ENCODE measurements around the gene SFSWAP.
"Not testable (repeated sequence)": the region's sequence is repeated elsewhere in the genome, so short reads cannot be mapped to it uniquely, and the experiment has no call there.

Gene SFSWAP

DNA sequence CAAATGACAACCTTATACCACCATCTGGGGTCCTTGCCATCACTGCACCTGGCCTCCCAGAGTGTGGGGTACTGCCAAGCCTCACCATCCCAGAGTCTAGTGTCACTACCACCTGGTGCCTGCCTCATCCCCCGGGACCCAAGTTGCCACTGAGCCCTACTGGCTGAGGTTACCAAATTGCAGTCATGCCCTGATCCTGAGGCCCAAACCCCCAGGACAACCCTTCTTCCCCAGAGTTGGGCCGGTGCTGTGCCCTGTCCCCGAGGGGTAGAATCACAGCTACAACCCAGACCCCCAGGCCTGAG is 8.4 kb upstream of the SFSWAP start:
- DNase-seq (ENCODE audit: low read depth in 2 of 2) = no peak

DNA sequence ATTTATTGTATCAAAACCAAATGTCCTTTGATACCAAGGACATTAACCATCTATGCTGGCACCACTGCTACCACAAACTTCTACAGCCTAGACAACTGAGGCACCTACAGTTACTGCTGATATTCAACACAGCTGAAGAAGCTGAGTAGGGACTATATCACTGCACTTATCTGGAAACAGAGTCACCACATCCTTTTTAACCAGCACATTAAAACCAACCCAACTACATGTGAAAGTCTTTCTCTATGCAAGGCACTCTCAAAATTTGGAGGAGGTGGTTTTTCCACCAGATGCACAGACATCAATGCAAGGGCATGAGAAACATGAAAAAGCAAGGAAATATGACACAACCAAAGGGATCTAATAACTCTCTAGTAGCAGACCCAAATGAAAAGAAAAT is 7.7 kb upstream of the SFSWAP start:
- DNase-seq (ENCODE audit: low read depth in 2 of 2) = no peak

DNA sequence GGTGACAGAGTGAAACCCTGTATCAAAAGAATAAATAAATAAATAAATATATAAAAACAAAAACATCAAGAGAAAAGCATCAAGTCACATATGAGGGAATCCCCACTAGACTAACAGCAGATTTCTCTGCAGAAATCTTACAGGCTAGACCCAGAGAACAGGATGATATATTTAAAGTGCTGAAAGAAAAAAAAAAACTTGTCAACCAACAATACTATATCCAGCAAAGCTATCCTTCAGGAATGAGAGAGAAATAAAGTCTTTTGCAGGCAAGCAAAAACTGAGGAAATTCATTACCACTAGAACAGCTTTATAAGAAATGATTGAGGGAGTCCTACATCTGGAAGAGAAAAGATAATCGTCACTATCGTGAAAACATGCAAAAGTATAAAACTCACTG is 6.4 kb upstream of the SFSWAP start:
- no peak for DNase-seq (ENCODE audit: low read depth in 2 of 2)

DNA sequence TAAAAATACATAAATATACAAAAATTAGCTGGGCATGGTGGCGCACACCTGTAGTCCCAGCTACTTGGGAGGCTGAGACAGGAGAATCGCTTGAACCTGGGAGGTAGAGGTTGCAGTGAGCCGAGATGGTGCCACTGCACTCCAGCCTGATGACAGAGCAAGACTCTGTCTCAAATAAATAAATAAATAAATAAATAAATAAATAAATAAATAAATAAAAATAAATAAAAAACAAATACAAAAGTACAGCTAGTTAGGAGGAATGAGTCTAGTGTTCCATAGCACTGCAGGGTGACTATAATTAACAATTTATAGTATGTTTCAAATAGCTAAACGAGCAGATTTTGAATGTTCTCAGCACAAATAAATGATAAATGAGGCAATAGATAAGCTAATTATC is 4.2 kb upstream of the SFSWAP start:
- DNase-seq (ENCODE audit: low read depth in 2 of 2) = not testable (repeated sequence)

DNA sequence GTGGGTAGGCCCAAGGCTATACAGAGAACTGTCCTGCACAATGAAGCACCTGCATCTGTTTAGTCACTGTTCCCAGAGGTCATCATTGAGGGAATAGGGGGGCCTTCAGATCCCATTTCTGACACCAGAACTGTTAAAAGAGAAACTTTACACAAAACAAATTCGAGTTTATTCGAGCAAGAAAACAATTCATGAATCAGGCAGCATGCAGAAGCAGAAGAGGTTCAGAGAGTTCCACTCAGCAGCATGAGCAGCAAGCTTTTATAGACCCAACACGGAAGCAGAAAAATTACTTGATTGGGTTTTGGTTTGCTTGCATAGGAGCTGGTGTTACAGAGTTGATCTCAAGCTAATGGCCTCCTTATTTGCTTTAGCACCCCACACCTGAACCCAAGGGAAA is 1.7 kb upstream of the SFSWAP start:
- DNase-seq (ENCODE audit: low read depth in 2 of 2) = no peak

DNA sequence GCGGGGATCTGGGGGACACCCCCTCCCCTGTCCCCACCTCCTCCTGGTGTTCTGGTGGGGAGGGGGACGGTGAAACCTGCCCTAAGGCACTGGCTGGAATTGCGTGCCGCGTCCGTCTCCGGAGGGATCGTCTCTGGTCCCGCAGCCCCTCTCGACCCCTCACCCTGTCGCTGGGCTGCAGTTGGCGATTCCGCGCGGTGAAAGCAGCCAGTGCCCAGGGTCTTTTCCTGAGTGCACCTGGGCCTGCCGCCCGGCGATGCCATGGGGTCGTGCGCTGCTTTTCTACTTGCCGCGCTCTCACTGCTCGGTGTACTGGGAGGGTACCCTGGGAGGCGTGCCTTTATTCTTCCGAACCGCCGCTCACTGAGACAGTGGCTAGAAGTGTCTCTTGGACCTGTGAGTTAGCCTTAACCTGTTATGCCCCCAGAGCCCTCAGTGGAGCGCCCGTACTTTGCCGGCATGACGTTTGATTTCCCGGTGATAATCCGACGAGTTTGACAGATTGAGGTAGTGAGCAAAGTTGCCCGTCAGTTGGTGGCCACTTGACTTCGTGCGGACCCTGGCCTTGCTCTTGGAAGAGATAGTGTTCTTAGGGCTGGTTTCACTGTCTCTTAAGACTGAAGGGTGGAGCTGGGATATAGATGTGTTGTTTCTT is 788 bp downstream of the SFSWAP start:
- no peak for DNase-seq (ENCODE audit: low read depth in 2 of 2)

DNA sequence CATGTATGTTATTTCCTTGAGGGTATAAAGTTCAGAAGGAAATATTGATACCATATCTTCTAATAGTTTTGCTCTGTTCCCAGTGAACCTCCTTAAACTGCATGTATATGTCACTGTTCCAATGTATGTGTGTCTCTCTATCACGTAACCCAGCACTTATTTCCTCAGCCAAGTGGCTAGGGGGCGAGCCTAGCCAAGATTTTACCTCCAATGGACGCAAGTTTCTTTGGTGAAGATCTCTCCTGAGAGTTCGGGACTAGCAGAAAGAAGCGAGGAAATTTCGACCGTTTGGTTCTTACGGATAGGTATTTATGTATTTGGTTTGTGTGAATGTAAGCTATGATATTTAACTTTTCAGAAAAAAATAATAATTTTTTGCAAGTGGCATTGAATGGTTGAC is 2.5 kb downstream of the SFSWAP start:
- DNase-seq (ENCODE audit: low read depth in 2 of 2) = no peak

DNA sequence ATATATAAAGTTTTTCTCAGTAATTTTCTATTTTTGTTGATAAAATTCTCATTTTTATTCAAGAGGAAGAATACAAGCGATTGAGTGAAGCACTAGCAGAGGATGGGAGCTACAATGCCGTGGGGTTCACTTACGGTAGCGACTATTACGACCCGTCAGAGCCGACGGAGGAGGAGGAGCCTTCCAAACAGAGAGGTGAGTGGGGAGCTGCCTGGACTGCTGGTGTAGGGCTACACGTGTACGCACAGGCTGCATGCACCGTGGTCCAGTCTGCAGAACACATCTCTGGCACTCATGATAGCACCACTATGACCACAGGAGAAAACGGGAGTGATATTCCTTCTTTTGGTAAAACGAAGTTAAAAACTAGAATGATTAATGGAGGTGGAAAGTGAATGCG is 3.9 kb downstream of the SFSWAP start:
- no peak for DNase-seq (ENCODE audit: low read depth in 2 of 2)

DNA sequence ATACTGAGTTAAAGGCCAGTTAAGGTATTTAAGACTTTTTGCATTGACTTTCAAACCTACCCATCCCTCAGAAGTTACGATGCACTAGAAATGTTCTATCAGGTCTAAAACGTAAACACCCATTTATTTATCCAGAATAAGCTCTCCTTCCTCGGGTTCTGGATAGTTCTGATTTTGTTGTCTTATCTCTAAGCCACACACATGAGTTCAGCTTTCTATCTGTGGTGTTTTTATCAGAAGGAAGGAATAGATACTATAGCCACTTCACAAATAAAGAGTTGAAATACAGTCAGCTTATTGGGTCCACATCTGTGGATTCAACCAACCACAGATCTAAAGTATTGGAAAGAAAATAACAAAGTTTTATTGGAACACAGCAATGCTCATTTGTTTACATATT is 5.4 kb downstream of the SFSWAP start:
- no peak for DNase-seq (ENCODE audit: low read depth in 2 of 2)

DNA sequence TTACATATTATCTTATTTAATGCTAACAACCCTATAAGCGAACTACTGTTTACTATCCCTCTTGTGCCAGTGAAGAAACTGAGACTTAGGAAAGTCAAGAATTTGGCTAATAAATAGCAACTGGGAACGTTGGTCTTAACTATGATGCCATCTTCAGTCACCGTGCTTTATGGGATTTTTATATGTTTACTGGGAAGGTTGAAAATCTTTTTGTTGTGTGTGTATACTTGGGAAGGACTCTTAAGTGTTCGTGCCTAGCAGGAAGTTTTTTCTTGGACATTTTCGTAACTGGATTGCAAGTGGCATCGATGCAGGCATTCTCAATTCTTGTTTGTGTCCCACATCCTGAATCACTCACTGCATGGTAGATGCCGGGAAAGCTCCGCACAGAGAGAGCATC is 9.4 kb downstream of the SFSWAP start:
- no peak for DNase-seq (ENCODE audit: low read depth in 2 of 2)

DNA sequence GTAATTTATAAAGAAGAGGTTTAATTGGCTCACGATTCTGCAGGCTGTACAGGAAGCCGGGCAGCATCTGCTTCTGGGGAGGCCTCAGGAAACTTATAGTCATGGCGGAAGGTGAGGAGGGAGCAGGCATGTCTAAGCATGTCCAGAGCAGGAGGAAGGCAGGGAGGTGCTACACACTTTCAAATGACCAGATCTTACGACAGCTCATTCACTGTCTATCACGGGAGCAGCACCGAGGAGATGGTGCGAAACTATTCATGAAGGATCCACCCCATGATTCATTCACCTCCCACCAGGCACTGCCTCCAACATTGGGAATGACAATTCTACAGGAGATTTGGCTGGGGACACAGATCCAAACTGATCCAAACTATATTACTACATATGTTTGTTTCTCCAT is 10.0 kb downstream of the SFSWAP start:
- no peak for DNase-seq (ENCODE audit: low read depth in 2 of 2)

DNA sequence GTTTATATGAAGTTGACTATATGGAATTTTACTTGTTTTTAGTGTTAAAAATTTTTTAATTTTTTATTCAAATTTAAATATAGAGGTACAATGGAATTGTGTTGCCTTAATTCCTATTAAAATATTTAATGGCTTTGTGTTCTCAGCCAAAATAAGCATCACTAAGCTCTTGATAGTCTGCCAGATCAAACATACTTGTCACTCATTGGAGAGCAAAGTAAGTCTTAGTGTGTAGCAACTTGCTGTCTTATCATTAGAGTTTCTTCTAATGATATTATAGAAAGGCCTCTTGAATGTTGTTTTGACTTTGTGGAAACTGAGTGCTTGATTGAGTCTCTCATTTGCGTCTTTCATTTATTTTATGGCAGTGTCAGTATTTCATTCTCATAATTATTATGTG is 10.7 kb downstream of the SFSWAP start:
- DNase-seq (ENCODE audit: low read depth in 2 of 2) = no peak

DNA sequence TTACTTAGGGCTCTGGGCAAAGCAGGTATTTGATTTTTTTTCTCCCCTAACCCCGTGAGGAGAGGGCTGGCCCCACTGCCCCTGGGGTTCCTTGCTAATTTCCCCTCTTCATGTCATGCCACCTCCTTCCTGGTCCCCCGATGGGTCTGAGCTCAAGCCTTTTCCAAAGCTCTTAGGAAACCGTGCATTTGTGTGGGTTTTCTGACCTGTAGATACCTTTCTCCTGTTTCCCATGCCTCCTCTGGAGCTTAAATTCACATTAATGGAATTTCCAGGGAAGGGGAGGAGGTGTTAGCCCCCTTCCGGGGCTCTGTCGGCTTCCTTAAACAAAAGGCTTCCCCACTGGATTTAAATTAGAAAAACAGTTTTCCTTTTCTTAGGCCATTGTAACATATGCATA is 12.6 kb downstream of the SFSWAP start:
- DNase-seq (ENCODE audit: low read depth in 2 of 2) = no peak

DNA sequence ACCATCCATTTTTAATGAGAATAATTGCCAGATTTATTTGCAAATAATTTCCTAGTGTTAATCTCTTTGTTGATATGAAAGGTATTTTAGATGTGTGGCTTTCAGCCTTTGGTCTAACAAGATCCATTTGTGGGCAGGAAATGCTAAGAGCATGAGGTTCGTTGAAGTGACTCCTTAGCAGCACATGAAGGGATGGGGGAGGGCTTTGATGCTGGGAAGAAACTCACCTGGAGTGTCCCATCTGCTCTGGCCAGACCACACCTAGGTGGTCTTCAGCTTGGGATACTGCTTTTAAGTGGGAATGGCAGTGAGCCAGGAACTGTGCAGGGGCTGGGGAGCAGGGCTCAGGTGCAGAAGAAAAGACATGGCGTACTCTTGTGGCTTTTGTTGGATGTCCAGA is 13.6 kb downstream of the SFSWAP start:
- no peak for DNase-seq (ENCODE audit: low read depth in 2 of 2)

DNA sequence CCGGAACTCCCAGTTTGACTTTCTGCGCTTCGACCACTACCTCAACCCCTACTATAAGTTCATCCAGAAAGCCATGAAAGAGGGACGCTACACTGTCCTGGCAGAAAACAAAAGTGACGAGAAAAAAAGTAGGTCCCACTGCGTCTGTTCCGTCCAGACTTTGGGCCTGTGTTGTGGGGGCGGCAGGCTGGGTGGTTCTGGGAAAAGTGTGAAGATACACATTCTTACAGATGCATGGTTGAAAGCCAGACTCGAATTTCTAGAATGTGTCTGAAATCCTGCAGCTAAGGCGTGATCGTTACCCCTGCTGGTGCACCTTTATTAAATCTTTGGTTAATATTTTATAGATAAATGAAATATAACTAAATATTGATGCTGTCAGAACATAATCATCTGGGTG is 14.6 kb downstream of the SFSWAP start:
- no peak for DNase-seq (ENCODE audit: low read depth in 2 of 2)

DNA sequence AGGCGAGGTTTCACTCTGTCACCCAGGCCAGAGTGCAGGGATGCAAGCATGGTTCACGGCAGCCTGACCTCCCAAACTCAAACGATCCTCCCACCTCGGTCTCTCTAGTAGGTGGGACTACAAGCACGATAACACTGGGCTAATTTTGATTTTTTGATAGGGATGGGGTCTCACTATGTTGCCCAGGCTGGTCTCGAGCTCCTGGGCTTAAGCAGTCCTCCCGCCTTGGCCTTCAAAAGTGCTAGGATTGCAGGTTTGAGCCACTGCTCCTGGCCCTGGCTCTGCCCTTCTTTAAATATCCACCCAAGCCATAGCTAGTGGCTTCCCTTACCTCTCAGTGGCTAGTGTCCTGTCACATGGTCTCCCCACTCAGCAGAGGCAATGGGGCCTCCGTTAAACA is 17.8 kb downstream of the SFSWAP start:
- DNase-seq (ENCODE audit: low read depth in 2 of 2) = no peak

DNA sequence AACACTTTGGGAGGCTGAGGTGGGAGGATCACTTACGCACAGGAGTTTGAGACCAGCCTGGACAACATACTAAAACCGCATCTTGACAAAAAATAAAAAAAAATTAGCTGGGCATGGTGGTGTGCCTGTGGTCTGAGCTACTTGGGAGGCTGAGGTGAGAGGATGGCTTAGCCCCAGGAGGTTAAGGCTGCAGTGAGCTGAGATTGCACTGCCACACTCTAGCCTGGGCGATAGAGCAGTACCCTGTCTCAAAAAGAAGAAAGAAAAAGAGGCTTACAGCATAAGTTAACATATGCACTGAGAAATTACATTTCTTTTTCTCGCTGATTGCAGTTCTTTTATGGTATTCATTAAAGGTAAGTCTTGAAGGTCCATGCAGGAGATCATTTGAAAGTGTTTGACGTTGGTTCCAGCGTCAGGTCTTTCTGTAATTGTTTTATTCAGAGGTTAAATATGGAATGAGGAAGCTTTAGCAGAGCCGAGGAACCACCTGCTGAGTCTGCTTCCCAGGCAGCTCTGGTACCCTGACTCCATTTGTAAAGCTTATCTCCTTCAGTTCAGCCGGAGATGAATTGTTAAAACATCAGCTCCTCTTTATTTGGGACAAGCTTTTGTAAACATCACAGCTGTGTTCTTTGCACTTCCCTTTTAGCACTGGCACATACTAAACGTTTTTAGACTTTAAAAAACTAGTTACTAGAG is 18.5 kb downstream of the SFSWAP start:
- DNase-seq (ENCODE audit: low read depth in 2 of 2) = no peak

DNA sequence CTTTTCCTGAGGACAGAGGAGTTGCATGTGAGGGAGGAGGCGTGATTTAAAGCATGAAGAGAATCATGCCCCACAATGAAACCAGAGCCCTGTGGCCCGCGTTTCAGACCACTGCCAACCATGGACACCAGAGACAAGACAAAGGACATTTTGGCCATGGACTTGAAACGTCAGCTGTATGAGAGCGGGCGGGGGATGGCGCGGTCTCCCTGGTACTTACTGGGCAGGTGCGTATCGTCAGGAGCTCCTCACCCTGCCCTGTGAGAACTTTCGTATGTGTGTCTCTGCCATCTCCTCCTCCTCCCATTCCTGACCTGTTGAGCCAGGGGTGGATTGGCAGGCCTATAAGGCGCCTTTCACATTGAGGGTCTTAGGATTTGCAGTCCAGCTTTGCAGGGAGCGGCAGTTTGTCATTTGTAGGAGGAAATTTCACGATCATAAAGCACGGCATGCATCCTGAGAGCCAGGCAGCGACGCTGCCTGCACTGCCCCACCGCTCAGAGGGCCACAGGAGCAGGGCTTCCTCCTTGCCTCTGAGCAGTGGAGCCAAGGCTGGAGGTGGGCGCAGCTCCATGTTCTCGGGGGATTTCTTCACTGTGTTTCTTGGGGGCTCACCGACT is 22.2 kb downstream of the SFSWAP start:
- DNase-seq (ENCODE audit: low read depth in 2 of 2) = no peak

DNA sequence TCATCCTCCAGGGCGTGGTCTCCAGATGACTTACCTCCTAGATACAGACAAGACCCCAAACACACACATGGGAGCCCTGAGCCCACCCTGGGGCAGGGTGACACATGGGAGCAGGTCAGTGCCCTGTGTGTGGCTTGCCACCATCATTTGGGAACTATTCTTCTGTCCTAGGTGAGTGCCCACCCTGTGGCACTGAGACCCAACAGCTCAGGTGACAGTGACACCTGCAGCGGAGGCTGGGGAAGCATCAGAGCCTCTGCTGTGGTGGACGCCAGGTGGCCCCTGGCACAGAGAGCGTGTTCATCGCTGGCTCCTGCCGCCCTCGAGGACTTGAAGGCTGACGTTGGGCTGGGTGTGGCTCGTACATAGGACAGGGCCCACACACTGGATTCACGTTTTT is 23.0 kb downstream of the SFSWAP start:
- no peak for DNase-seq (ENCODE audit: low read depth in 2 of 2)

DNA sequence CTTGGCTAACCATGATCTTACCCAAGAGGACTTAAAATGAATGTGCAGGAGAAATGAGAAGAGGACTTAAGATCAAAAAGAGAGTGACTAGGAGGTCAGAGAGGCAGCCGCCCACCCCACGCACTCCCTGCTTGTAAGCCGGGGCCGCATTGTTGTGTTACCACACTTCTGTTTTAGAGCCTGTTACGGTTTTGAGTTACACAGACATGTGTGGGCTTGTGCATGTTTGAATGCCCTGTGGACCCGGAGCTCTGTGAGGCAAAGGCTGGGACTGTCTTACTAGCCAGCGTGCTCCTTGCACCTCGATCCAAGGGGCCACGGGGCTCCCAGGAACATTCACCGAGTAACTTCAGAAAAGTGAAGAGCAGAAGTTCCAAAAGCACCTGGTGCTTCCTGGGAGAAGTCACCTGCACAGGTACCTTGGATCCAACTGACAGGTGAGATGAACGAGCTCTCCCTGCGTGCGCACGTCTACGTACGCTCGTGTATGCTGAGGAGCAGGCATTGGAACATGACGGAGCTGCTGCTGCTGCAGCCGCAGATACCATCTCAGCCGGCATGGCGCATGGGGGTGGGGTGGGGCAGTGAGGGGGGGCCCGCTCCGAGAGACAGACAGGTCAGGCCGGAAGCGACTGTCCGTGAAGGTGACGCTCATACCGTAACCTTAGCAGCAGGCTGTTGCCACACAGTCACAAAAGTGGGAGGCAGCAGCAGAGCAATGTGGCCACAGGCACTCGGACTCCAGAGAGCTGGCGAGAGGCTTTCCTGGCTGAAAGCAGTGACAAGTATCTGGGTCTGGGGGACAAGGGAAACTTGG is 23.7 kb downstream of the SFSWAP start:
- no peak for DNase-seq (ENCODE audit: low read depth in 2 of 2)

DNA sequence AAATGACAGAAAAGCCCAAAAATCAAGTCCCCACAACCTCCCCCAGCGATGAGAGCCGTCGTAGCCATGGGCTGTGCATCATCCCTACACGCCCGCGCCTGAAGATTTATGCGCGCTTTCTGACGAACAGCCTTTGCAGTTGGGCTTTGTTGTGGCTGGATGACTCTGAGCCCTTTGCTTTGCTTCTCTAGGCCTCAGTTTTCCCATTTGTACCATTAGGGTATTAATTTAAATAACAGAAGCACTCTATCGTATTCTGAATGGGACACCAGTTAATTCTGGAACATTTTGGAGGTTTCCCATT is 24.2 kb downstream of the SFSWAP start:
- no peak for DNase-seq (ENCODE audit: low read depth in 2 of 2)

DNA sequence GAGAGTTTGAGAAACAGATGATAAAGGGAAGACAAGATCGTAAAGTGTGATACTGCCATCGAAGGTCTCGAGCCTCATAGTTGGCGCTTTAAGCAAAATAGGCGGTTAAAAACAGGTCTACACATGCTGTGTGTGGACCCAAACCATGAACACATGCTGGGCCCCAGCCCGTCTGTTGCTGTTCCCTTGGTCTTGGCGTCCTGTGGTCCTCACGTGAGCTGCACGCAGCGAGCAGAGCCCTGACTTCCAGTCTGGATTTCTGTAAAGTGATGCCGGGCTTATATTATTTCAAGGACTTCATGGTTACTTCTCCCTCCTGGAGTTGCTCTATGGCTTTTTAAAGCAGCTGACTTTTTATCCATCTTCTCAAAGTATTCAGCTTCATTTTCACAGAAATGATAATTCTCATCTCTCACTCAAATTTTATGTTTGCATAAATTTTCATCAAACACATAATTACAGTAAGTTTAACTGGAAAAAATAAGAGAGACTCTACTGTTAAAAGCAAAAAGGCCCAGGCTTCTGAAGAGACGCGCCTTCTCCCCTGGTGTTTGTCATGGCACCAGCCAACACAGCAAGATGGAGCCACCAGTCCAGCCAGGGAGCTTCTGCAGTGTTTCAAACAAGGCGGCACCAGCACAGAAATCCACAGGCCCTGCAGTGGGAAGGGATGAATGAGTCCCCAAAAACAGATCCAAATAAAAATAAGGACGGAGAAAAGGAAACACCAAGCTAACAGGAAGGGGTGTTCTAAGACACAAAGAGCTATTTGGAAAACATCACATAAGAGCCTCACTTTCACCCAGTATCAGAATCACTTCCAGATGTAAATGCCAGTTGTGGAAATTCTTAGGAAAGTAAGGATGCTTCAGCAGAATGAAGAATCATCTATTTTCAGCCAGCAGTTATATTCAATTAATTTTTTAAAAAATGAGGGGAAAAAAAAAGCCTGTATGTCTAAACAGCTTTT is 24.9 kb downstream of the SFSWAP start:
- DNase-seq (ENCODE audit: low read depth in 2 of 2) = no peak
